NCI-H2227 (cell line): Measurements from ENCODE around the gene XPNPEP2.

Source experiments
- DNase-seq: peaks from one replicate; lab custom pipeline; 2025; ENCODE audit not compliant: unreplicated experiment; lab: John Stamatoyannopoulos, UW

Gene XPNPEP2

DNA sequence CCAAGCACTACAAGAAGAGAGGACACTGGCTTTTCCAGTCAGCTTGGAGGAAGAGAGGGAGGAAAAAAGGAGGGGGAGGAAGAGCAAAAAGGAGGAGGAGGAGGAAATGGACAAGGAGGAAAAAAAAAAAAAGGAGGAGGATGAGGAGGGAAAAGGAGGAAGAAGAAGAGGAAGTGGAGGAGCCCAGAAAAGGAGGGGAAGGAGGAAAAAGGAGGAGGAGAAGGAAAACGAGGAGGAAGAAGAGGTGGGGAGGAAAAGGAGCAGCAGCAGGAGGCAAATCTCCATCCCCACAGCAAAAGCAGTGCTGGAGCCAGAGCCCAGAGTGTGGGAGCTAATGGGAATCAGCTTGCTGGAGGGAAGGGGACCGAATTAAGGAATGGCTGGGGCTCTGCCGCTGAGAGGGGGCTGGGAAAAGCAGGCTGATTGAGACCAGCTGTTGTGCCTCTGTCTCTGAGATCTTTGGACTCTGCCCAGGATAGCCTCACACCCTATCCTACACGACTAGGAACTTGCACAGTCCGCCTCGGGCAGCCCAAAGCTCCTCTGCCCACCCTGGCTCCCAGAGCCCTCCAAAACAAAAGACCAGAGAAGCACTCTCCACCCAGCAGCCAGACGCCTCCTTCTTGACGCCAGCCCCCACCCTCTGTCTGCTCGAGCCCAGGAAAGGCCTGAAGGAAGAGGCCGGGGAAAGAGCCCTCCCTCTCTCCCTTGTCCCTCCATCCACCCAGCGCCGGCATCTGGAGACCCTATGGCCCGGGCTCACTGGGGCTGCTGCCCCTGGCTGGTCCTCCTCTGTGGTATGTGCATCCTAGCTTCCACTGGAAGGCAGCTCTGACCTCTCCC, at the start of gene XPNPEP2:
XPNPEP2 (plus strand) TSS at position 514 of the 843 bp plus-strand sequence; CDS start at position 749, 235 bp downstream.
- DNase-seq, result no peak

DNA sequence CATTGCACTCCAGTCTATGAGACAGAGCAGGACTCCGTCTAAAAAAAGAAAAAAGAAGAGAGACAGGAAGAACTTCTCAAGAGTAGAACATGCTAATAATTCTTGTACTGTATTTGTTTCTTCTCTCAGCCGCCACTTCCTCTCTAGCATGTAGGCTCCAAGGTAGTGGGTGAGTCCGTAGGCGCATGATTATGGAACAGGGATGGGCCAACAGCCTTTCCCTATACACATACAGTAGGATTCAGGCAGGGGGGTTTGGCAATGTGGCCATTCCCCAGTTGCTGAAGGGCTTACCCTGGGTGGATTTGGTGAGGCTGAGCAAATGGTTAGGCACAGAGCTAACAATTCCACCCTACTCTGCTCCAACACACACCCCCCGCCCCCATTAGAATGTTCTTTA, 49.0 kb upstream of the XPNPEP2 start:
- no peak for DNase-seq

GRCh38 chrX:129690435-129690834, 48.3 kb upstream of the XPNPEP2 start:
- DNase-seq, result no peak

DNA sequence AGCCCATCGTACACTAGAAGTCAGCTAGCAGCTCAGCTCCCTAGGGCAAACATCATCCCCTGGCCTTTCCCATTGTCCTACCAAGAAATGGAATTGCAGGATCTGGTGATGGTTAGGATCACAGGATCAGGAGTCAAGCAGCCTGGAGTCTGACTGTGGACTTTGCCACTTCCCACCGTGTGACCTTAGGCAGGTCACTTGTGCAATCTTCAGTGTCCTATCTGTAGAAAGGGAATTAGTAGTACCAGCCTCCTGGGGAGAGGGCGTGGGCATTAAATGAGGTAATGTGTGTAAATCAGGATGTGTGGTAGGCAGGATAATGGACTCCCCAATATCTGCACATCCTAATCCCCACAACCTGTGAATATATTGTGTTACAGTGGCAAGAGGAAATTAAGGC, 45.4 kb upstream of the XPNPEP2 start:
- no peak for DNase-seq

DNA sequence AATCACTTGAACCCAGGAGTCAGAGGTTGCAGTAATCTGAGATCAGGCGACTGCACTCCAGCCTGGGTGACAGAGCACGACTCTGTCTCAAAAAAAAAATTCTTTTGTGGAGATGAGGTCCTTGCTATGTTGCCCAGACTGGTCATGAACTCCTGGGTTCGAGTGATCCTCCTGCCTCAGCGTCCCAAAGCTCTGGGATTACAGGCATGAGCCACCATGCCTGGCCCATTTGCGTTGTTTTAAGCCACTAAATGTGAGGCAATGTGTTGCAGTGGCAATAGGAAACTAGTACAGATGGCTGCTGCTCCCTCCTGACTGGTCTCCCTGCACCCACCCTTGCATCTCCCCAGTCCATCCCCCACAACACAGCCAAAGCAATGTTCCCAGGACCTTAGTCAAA, 44.0 kb upstream of the XPNPEP2 start:
- no peak for DNase-seq

DNA sequence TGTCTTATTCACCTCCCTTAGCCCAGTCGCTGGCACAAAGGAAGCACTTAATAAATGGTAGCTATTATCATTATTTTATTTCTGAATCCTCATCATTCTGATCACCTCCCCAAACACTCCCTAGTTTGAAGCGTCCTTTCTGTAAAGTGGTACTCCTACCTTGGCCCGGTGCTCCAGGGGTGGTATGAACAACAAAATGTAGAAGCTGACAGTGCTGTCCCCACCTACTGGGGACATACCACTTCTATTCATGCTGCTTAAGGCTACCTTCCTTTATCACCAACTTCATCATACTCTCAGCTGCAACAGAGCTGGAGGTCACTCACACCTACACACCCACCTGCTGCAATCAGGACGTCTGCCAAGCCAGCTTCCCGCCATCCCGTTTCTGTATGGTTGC, 43.2 kb upstream of the XPNPEP2 start:
- no peak for DNase-seq

DNA sequence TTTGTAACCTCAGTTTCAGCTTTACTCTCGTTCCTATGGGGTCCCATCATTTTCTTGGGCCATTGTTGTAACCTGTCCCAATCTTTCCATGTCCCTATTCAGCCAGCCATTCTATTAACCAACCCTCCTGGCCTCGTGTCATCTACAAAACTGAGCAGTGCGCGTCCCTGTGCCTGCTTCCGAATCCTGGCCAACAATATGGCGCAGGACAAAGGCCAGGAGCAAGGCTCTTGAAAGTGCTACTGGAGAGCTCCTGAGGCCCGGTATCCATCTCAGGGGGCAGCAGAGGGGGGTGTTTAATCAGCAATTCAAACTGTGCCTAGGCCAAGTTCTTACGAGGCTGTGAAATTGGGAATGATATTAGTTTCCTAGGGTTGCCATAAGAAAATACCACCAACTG, 42.8 kb upstream of the XPNPEP2 start:
- no peak for DNase-seq

- DNase-seq, result no peak
Measured at GRCh38 chrX:129696463-129697155, 42.2 kb upstream of the XPNPEP2 start.

- no peak for DNase-seq
Measured at GRCh38 chrX:129697204-129697829, 41.5 kb upstream of the XPNPEP2 start.

- DNase-seq, result no peak
Measured at GRCh38 chrX:129698150-129698549, 40.6 kb upstream of the XPNPEP2 start.

DNA sequence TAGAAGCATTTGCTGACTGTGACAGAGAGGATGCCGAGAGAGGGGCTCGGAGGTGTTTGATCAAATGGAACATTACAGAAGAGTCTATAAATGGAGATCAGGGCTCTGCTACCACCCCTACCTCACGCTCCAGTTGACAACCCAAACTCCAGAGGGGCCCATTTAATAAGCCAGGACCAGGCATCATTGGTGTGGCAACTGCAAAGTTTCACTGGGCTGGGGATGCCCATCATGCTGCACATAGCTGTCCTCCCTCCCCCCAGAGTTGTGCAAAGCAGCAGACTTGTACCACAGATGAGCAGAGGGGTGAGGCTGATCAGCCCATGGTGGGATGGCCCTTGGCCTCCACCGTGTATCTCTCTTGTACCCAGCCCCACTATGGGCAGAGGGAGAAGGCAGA, 38.2 kb upstream of the XPNPEP2 start:
- DNase-seq, result no peak

- DNase-seq, result no peak
Measured at GRCh38 chrX:129701624-129702069, 37.1 kb upstream of the XPNPEP2 start.

DNA sequence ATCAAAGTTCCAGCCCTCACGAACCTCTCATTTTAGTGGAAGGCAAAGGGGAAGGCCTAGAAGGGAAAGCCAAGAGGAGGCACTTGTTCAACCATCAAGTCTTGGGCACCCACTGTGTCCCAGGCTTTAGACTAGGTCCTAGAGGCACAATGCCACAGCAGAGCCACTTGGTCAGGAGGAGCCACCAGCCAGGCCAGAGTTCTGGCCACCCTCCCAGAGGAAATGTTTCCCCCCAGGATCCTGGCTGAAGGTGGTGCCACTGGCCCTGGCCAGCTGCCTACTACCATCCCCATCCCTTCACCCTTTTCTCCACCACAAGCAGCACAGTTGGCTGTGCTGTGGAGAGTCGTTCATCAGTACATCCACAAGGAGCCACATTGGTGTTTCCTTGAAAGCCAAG, 34.3 kb upstream of the XPNPEP2 start:
- DNase-seq, result no peak

- DNase-seq, result no peak
Measured at GRCh38 chrX:129705377-129705925, 33.3 kb upstream of the XPNPEP2 start.

DNA sequence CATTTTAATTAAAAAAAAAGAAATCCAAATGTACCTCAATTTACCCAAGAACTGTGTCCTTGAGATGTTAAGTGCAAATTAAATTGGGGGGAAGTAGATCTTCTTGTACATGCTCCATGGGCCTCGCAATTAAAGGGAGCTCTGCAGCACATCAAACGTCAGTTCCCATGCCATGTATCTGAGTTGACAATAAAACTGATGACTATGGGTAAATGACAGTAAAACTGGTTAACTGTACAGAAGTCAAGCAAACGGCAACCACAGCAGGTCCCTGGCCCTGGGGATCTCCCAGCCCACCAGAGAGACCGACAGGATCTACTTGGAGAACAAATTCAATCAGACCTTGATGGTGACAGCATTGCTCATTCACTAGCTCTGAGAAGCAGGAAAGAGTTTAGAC, 32.8 kb upstream of the XPNPEP2 start:
- no peak for DNase-seq

- no peak for DNase-seq
Measured at GRCh38 chrX:129706400-129707072, 32.2 kb upstream of the XPNPEP2 start.

- no peak for DNase-seq
Measured at GRCh38 chrX:129714581-129714980, 24.2 kb upstream of the XPNPEP2 start.

DNA sequence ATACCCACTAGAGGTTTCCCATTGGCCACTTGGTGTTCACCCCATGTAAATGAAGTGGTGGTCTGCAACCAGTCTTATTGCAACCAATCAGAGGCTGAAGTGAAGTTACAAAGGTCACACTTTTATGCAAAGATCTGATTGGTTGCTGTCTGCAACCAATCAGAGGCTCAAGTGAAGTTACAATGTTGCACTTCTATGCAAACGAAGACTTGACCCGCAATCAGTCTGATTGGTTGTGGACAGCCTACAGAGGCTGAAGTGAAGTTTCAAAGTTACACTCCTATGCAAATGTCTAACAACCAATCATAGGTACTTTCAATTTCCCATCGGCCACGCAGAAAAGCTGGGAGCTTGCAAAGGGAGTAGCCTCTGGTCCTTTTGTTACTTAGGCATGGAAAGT, 22.3 kb upstream of the XPNPEP2 start:
- DNase-seq, result no peak

- no peak for DNase-seq
Measured at GRCh38 chrX:129717892-129718291, 20.9 kb upstream of the XPNPEP2 start.

DNA sequence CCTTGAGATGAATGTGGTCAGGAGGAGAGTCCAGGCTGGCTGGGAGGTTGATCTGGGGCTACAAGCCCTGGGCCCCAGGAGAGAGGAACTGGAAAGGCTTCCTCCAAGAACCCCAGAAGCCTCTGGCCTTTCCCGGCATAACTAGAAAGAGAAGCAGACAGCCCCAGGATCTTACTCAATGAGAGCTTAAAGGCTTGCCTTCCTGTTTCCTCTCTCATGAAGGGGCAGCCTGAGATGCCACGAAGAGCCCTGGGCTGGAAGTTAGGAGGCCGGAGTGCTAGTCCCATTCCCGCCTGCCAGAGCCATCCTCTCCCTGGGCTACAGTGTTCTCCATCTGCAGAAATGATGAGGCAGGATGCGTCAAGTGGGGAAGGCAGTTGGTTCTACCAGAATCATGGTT, 20.1 kb upstream of the XPNPEP2 start:
- DNase-seq, result no peak

DNA sequence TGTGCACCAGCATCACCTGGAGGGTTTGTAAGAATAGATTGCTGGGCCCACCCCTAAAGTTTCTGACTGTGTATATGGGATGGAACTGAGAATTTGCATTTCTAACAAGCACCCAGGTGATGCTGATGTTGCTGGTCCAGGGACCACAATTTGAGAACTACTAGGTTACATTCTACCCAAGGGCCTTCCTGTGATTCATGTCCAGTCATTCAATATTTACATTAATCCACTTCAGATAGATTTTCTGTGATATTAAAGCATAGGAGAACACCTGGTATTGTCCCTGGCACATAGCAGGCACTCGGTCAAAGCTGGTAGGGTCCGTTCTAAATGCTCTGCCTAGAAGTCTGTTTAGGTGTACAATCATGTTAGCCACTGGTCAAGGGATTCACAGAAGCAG, 19.5 kb upstream of the XPNPEP2 start:
- DNase-seq, result no peak
